Tibial nerve (tissue), 4 donors: ENCODE data around the gene ERG. TPM values are rescaled to one million over a fixed set of nuclear protein-coding genes. Genes with fewer than 3 reads are reported as not detected.

ENCODE experiments used
- DNase-seq, 2 donors: peaks; one replicate each; pipeline ENCODE4 v3.0.0-alpha.2; 2019; ENCODE audit warnings: low spot score in 2 of 2
- H3K27ac ChIP-seq, 4 donors: fragments of 200-600 bp; sonication (generic) in 3 of 4; one replicate each; pipeline ENCODE4 v1.5.1; 2017 to 2019; ENCODE audit warnings: mild to moderate bottlenecking in 1 of 4
- H3K27me3 ChIP-seq, 2 donors: fragments of 200-600 bp; sonication (generic) in 1 of 2; one replicate each; pipeline versions ENCODE4 v1.5.1 to v1.6.0; 2017 to 2019
- H3K36me3 ChIP-seq, 3 donors: fragments of 200-600 bp; sonication (generic); one replicate each; pipeline ENCODE4 v1.5.1; 2018 to 2019
- H3K4me1 ChIP-seq, 4 donors: fragments of 200-600 bp; sonication (generic) in 3 of 4; one replicate each; pipeline ENCODE4 v1.5.1; 2017 to 2019
- H3K4me3 ChIP-seq, 4 donors: fragments of 200-600 bp; sonication (generic) in 3 of 4; one replicate each; pipeline ENCODE4 v1.5.1; 2017 to 2019; ENCODE audit warnings: mild to moderate bottlenecking in 1 of 4, moderate library complexity in 1 of 4
- H3K9me3 ChIP-seq, 4 donors: fragments of 200-600 bp; sonication (generic) in 3 of 4; one replicate each; pipeline ENCODE4 v1.5.1; 2017 to 2019
- CTCF ChIP-seq, 5 experiments: fragments of 200-600 bp in 3 of 5; fragments of 450-650 bp in 2 of 5; sonication (generic) in 3 of 5; IDR thresholded peaks; one replicate each; pipeline ENCODE4 v1.5.1; 2016 to 2019; ENCODE audit warnings: antibody characterized with exemption in 5 of 5, mild to moderate bottlenecking in 3 of 5, moderate library complexity in 2 of 5
- EP300 ChIP-seq, 2 donors: sonication (generic); formaldehyde crosslinking; IDR thresholded peaks; one replicate each; pipeline ENCODE4 v1.6.1; 2017; ENCODE audit warnings: antibody characterized with exemption in 2 of 2, mild to moderate bottlenecking in 1 of 2
- POLR2A ChIP-seq, 2 donors: fragments of 450-650 bp; IDR thresholded peaks; one replicate each; pipeline ENCODE4 v1.6.1; 2017; ENCODE audit warnings: antibody characterized with exemption in 2 of 2, mild to moderate bottlenecking in 2 of 2, moderate library complexity in 2 of 2
- WGBS, 2 donors: methylation state at CpG; one replicate each; pipeline ENCODE4 v1.1.5; 2018; 5-methylcytosine and 5-hydroxymethylcytosine counted together
- total RNA-seq, 4 donors: library from RNA; depleted of rRNA; stranded (reverse); fragments of >200 nt; gene quantifications; one replicate each; pipeline ENCODE4 v1.1.0, GENCODE V29; 2016

Gene ERG
- total RNA-seq, 4 donors from 2014 or later, result 5.9 to 20.4 (median 17.6) TPM

- Histone ChIP-seq H3K9me3 (no peaks in the 10 kb centered on the region), H3K27ac (peak overlapping the region in 1 of 4 donors; percentile 41), H3K36me3 (no peaks in the 10 kb centered on the region), H3K4me1 (peaks cover 0 to 12% (median 0%) of the 10 kb centered on the region in 4 donors), H3K4me3 (peak overlapping the region in 1 of 4 donors; percentile 13), H3K27me3 (no peaks in the 10 kb centered on the region)
- no peak for DNase-seq
- no peak for TF ChIP-seq POLR2A (IDR thresholded peaks at IDR 0.05)
- TF ChIP-seq EP300 (IDR thresholded peaks at IDR 0.05), result peak in 1 of 2 donors; percentile 27
- 66 to 75% methylated on average over 10 of the region's 10 CpGs for WGBS, 2 donors
Measured at GRCh38 chr21:38503583-38503982, 5.3 kb upstream of the ERG start.

- Histone ChIP-seq H3K9me3 (no peaks in the 10 kb centered on the region), H3K4me3 (no peak overlapping the region), H3K36me3 (no peaks in the 10 kb centered on the region), H3K27me3 (no peaks in the 10 kb centered on the region), H3K27ac (peak overlapping the region in 2 of 4 donors; percentile 21 to 68), H3K4me1 (no peaks in the 10 kb centered on the region)
- WGBS, 2 donors, result 63 to 79% methylated on average over 6 of the region's 6 CpGs
- DNase-seq, result no peak
- no peak for TF ChIP-seq CTCF (IDR thresholded peaks at IDR 0.05)
- no peak for TF ChIP-seq EP300 (IDR thresholded peaks at IDR 0.05)
- TF ChIP-seq POLR2A (IDR thresholded peaks at IDR 0.05), result no peak
Measured at GRCh38 chr21:38500073-38500472, 1.8 kb upstream of the ERG start.

- H3K4me1 ChIP-seq, result no peaks in the 10 kb centered on the region
- no peaks in the 10 kb centered on the region for H3K27me3 ChIP-seq
- WGBS, 2 donors, result 51 to 55% methylated on average over 6 of the region's 6 CpGs
- H3K4me3 ChIP-seq, result no peak overlapping the region
- TF ChIP-seq POLR2A (IDR thresholded peaks at IDR 0.05) (no peak), EP300 (IDR thresholded peaks at IDR 0.05) (peak in 1 of 2 donors; percentile 51), CTCF (IDR thresholded peaks at IDR 0.05) (no peak)
- peak overlapping the region in 2 of 4 donors; percentile 21 to 68 for H3K27ac ChIP-seq
- H3K36me3 ChIP-seq, result no peaks in the 10 kb centered on the region
- no peaks in the 10 kb centered on the region for H3K9me3 ChIP-seq
- DNase-seq, result no peak
Measured at GRCh38 chr21:38499296-38499695, 1.0 kb upstream of the ERG start.

GRCh38 chr21:38496224-38496623 is 2.1 kb downstream of the ERG start:
- no peak for DNase-seq
- 73 to 75% methylated on average over 3 of the region's 3 CpGs for WGBS, 2 donors
- H3K27ac ChIP-seq, result peak overlapping the region in 2 of 4 donors; percentile 32 to 78
- no peaks in the 10 kb centered on the region for H3K27me3 ChIP-seq
- no peaks in the 10 kb centered on the region for H3K9me3 ChIP-seq
- no peaks in the 10 kb centered on the region for H3K36me3 ChIP-seq
- H3K4me3 ChIP-seq, result peak overlapping the region in 1 of 4 donors; percentile 38
- TF ChIP-seq POLR2A (IDR thresholded peaks at IDR 0.05) (no peak), EP300 (IDR thresholded peaks at IDR 0.05) (no peak), CTCF (IDR thresholded peaks at IDR 0.05) (no peak)
- no peaks in the 10 kb centered on the region for H3K4me1 ChIP-seq

- Histone ChIP-seq H3K4me3 (peak overlapping the region in 1 of 4 donors; percentile 38), H3K27ac (peak overlapping the region in 2 of 4 donors; percentile 32 to 78), H3K27me3 (no peaks in the 10 kb centered on the region), H3K9me3 (no peaks in the 10 kb centered on the region), H3K36me3 (no peaks in the 10 kb centered on the region), H3K4me1 (no peaks in the 10 kb centered on the region)
- no peak for DNase-seq
- TF ChIP-seq EP300 (IDR thresholded peaks at IDR 0.05), result no peak
- TF ChIP-seq CTCF (IDR thresholded peaks at IDR 0.05), result no peak
- TF ChIP-seq POLR2A (IDR thresholded peaks at IDR 0.05), result no peak
- 60 to 61% methylated on average over 2 of the region's 2 CpGs for WGBS, 2 donors
Measured at GRCh38 chr21:38495696-38496095, 2.6 kb downstream of the ERG start.

- Histone ChIP-seq H3K27ac (peak overlapping the region in 1 of 4 donors; percentile 78), H3K36me3 (no peaks in the 10 kb centered on the region), H3K4me3 (peak overlapping the region in 1 of 4 donors; percentile 38), H3K27me3 (no peaks in the 10 kb centered on the region), H3K4me1 (no peaks in the 10 kb centered on the region), H3K9me3 (no peaks in the 10 kb centered on the region)
- TF ChIP-seq EP300 (IDR thresholded peaks at IDR 0.05) (no peak), CTCF (IDR thresholded peaks at IDR 0.05) (no peak), POLR2A (IDR thresholded peaks at IDR 0.05) (no peak)
- 61 to 67% methylated on average over 5 of the region's 5 CpGs for WGBS, 2 donors
- DNase-seq, result no peak
Measured at GRCh38 chr21:38495242-38495641, 3.0 kb downstream of the ERG start.
